Endometrium (tissue), 2 donors: Measurements from ENCODE around the gene SIGLEC15.
"Not testable (repeated sequence)": the region's sequence is repeated elsewhere in the genome, so short reads cannot be mapped to it uniquely, and the experiment has no call there.

Source experiments
- FAIRE-seq: peaks from 2 replicates; lab custom pipeline; 2012; peaks lifted over from hg19 to GRCh38; lab: Jason Lieb, UNC
- donor health status: control.
- donor health status: control.

SIGLEC15 gene

GRCh38 chr18:45825258-45826044 is at the start of gene SIGLEC15:
SIGLEC15 (plus strand) TSS chr18:45825675; CDS start chr18:45825729, 54 bp downstream.
- FAIRE-seq: no peak

- no peak for FAIRE-seq
These were observed 49.7 kb upstream of the SIGLEC15 start for GRCh38 chr18:45775743-45776142.

GRCh38 chr18:45777393-45777792 is 48.1 kb upstream of the SIGLEC15 start:
- FAIRE-seq: no peak

GRCh38 chr18:45780568-45780967 is 44.9 kb upstream of the SIGLEC15 start:
- FAIRE-seq: no peak

GRCh38 chr18:45782662-45783061 is 42.8 kb upstream of the SIGLEC15 start:
- FAIRE-seq: no peak

- no peak for FAIRE-seq
These were observed 42.1 kb upstream of the SIGLEC15 start for GRCh38 chr18:45783097-45784075.

GRCh38 chr18:45785134-45785533 is 40.3 kb upstream of the SIGLEC15 start:
- no peak for FAIRE-seq

- FAIRE-seq: no peak
These were observed 38.5 kb upstream of the SIGLEC15 start for GRCh38 chr18:45786941-45787340.

- no peak for FAIRE-seq
These were observed 38.1 kb upstream of the SIGLEC15 start for GRCh38 chr18:45787346-45787745.

- no peak for FAIRE-seq
These were observed 36.6 kb upstream of the SIGLEC15 start for GRCh38 chr18:45788861-45789260.

- no peak for FAIRE-seq
These were observed 32.8 kb upstream of the SIGLEC15 start for GRCh38 chr18:45792506-45793263.

- FAIRE-seq: no peak
These were observed 32.1 kb upstream of the SIGLEC15 start for GRCh38 chr18:45793264-45793965.

- no peak for FAIRE-seq
These were observed 24.0 kb upstream of the SIGLEC15 start for GRCh38 chr18:45801416-45802004.

- FAIRE-seq: no peak
These were observed 22.5 kb upstream of the SIGLEC15 start for GRCh38 chr18:45802814-45803492.

- FAIRE-seq: no peak
These were observed 19.9 kb upstream of the SIGLEC15 start for GRCh38 chr18:45805551-45805950.

- FAIRE-seq: no peak
These were observed 19.2 kb upstream of the SIGLEC15 start for GRCh38 chr18:45806226-45806625.

GRCh38 chr18:45807144-45807543 is 18.3 kb upstream of the SIGLEC15 start:
- FAIRE-seq: not testable (repeated sequence)

- not testable (repeated sequence) for FAIRE-seq
These were observed 10.7 kb upstream of the SIGLEC15 start for GRCh38 chr18:45814733-45815132.

GRCh38 chr18:45817543-45817942 is 7.9 kb upstream of the SIGLEC15 start:
- FAIRE-seq: no peak

GRCh38 chr18:45818765-45819164 is 6.7 kb upstream of the SIGLEC15 start:
- not testable (repeated sequence) for FAIRE-seq
